ENCODE measurements around the gene TMEM8B.
"Not testable (repeated sequence)": the region's sequence is repeated elsewhere in the genome, so short reads cannot be mapped to it uniquely, and the experiment has no call there.

Gene TMEM8B

DNA sequence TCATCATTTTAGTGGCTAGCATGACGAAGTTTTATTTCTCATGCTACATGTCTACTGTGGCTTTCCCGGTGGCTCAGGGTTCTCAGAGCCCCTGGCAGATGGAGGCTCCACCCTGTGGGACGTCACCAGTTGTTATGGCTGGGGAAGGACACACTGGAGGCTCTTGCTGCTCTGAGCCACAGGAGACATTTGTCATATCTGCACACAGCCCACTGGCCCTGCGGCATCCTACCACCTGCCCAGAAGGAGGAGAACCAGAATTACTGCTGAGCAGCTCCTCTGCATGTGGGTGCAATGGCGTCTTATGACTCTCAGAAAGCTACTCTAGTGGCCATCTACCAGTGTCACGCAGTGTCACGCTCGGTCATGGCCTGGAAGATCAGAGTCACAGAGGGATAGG is 34.6 kb downstream of the TMEM8B start:
- Histone ChIP-seq H3K4me3 (ENCODE audit: low read length) (no peak overlapping the region), H3K36me3 (ENCODE audit: control insufficient read depth, insufficient read depth, low read length) (no peaks in the 10 kb centered on the region), H3K27ac (ENCODE audit: low read depth, low read length) (no peak overlapping the region), H3K4me1 (ENCODE audit: control insufficient read depth, insufficient read depth, low read length) (no peaks in the 10 kb centered on the region), H3K9ac (ENCODE audit: low read length) (no peak overlapping the region), H3K27me3 (ENCODE audit: control insufficient read depth, insufficient read depth, low read length) (peaks cover 2% of the 10 kb centered on the region)

DNA sequence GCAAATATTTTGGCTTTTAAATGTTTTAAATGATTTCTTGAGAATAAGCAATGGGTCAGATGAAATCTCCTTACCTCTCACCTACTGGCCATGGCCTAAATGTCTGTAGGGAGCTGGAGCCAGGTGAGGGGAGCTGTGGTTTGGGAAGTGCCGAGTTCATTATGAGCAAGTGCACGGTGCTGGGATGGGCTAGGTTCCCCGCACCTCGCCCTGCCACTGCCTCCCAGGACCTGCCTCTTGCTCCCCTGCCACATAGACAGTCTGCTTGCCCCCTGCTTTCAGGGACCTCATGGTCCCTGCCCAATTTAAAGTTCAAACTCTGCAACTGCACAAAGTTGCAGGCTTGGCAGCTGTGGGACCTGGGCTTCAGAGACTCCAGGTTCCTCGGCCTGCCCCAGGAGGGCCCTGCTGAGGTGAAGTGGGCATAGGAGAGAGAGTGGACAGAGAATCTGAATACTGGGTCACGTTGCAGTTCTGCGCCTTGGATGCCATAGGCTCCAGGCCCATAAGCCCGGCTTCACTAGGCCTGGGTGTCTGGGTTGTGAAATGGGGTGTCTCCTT is 35.7 kb downstream of the TMEM8B start:
- Histone ChIP-seq H3K27me3 (ENCODE audit: control insufficient read depth, insufficient read depth, low read length) (peaks cover 2% of the 10 kb centered on the region), H3K36me3 (ENCODE audit: control insufficient read depth, insufficient read depth, low read length) (no peaks in the 10 kb centered on the region), H3K4me3 (ENCODE audit: low read length) (no peak overlapping the region), H3K9ac (ENCODE audit: low read length) (no peak overlapping the region), H3K27ac (ENCODE audit: low read depth, low read length) (no peak overlapping the region), H3K4me1 (ENCODE audit: control insufficient read depth, insufficient read depth, low read length) (no peaks in the 10 kb centered on the region)

DNA sequence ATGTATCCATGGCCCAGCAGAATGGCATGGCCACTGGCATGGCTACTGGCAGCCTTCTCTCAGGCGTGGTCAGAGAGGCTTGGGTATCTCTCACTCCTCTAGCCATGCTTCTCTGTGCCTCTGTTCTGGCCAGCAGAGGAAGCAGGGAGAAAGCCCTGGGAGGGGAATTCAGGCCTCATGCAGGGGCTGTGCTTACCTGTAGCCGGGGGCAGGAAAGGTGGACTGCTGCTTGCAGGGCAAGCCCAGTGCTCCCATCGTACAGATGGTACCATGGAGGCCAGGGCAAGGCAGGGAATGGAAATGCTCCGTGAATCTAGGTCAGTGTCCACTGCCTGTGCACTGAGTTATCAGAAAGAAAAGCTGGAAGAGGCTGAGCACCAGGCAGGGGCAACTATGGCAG is 38.5 kb downstream of the TMEM8B start:
- H3K9ac ChIP-seq (ENCODE audit: low read length): no peak overlapping the region
- no peaks in the 10 kb centered on the region for H3K36me3 ChIP-seq (ENCODE audit: control insufficient read depth, insufficient read depth, low read length)
- H3K4me1 ChIP-seq (ENCODE audit: control insufficient read depth, insufficient read depth, low read length): no peaks in the 10 kb centered on the region
- H3K27ac ChIP-seq (ENCODE audit: low read depth, low read length): no peak overlapping the region
- no peak overlapping the region for H3K4me3 ChIP-seq (ENCODE audit: low read length)
- peaks cover 2% of the 10 kb centered on the region for H3K27me3 ChIP-seq (ENCODE audit: control insufficient read depth, insufficient read depth, low read length)

DNA sequence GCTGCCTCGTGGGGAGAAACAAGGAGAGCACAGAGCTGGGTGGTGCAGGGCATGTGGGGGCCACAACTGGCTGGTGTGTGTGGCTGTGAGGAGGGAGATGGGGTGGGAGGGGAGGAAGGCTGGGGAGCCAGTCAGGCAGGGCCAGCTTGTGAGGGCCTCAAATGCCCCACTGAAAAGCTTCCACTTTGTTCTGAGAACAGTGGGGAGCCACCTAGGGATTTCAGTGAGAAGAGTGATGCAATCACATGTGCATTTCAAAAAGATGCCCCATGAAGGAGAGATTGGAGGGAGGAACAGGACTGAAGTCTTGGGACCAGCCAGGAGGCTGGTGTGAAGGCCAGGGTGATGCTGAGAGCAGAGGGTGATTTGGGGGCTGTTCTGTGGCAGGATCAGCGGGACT is 39.9 kb downstream of the TMEM8B start:
- H3K9ac ChIP-seq (ENCODE audit: low read length): no peak overlapping the region
- H3K36me3 ChIP-seq (ENCODE audit: control insufficient read depth, insufficient read depth, low read length): no peaks in the 10 kb centered on the region
- no peak overlapping the region for H3K27ac ChIP-seq (ENCODE audit: low read depth, low read length)
- no peaks in the 10 kb centered on the region for H3K4me1 ChIP-seq (ENCODE audit: control insufficient read depth, insufficient read depth, low read length)
- H3K4me3 ChIP-seq (ENCODE audit: low read length): no peak overlapping the region
- H3K27me3 ChIP-seq (ENCODE audit: control insufficient read depth, insufficient read depth, low read length): peaks cover 2% of the 10 kb centered on the region

DNA sequence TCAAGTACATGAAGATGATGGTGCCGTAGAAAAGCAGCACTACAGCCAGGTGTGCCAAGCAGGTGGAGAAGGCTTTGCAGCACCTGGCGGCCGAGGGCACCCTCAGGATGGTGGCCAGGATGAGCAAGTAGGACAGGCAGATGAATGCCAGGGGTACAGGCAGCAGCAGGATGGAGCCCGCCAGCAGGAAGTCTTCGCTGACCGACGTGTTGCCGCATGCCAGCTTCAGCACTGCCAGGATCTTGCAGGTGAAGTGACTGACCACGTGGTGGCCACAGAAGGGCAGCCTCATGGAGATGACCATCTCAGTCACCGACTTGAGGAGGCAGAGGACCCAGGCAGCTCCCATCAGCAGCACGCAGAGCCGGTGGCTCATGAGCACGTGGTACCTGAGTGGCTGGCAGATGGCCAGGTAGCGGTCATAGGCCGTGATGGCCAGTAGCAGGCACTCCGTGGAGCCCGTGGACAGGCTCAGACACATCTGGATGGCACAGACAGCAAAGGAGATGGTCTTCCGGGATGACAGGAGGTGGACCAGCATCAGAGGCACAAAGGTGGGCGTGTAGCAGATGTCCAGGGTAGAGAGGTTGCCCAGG is 40.7 kb downstream of the TMEM8B start:
- Histone ChIP-seq H3K4me3 (ENCODE audit: low read length) (no peak overlapping the region), H3K4me1 (ENCODE audit: control insufficient read depth, insufficient read depth, low read length) (no peaks in the 10 kb centered on the region), H3K27ac (ENCODE audit: low read depth, low read length) (no peak overlapping the region), H3K9ac (ENCODE audit: low read length) (no peak overlapping the region), H3K36me3 (ENCODE audit: control insufficient read depth, insufficient read depth, low read length) (no peaks in the 10 kb centered on the region), H3K27me3 (ENCODE audit: control insufficient read depth, insufficient read depth, low read length) (peaks cover 2% of the 10 kb centered on the region)

DNA sequence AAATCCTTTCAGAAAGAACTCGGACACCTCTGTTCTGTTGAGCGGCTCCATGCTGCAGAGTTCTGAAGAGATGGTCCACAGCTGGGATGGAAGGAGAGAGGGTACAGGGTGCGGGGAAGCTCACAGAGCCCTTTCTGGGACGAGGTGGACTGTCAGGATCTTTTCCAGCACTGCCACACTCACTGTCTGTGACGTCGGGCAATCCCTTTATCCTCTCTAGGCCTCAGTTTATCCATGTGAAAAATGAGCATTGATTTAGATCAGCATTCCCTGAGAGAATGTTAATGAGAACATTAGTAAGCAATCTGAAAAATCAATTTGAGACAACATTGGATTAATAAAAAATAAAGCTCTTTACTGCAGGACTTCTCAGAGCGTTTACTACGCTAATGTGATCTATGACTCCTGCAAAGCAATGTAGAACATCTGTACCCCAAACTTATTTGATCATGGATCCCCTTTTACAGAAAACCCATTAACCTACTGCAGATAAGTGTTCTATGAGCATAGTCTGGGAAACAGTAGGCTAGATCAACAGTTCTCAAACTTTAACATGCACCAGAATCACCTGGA is 41.4 kb downstream of the TMEM8B start, which contains the start of gene OR13J1:
Gene OR13J1 (minus strand): TSS at position 51 of the 573 bp plus-strand sequence. CDS start 0 bp downstream, at position 51.
- H3K27ac ChIP-seq (ENCODE audit: low read depth, low read length): no peak within 1 kb of the TSS
- H3K36me3 ChIP-seq (ENCODE audit: control insufficient read depth, insufficient read depth, low read length): no peaks in the 10 kb centered on the region
- H3K4me3 ChIP-seq (ENCODE audit: low read length): no peak within 1 kb of the TSS
- no peak within 1 kb of the TSS for H3K9ac ChIP-seq (ENCODE audit: low read length)
- no peaks in the 10 kb centered on the region for H3K4me1 ChIP-seq (ENCODE audit: control insufficient read depth, insufficient read depth, low read length)
- peaks cover 2% of the 10 kb centered on the region for H3K27me3 ChIP-seq (ENCODE audit: control insufficient read depth, insufficient read depth, low read length)

DNA sequence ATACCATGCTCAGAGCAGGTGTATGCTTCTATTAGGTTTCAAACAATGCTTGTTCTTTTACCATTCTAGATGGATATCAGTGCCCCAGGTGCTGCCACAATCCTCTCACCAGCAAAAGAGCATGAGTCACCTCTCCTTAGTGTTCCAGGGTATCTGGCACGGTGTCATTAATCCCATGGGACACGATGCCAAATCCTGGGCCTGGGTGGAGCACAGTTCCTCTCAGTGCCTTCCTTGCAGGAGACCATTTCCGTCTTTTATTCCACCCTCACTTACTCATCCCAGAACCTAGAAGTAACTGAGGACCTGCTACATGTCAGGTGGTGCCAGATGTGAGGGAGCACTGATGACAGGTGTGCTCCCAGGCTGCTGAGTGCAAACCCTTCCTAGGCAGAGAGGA is 42.5 kb downstream of the TMEM8B start:
- Histone ChIP-seq H3K4me3 (ENCODE audit: low read length) (no peak overlapping the region), H3K36me3 (ENCODE audit: control insufficient read depth, insufficient read depth, low read length) (no peaks in the 10 kb centered on the region), H3K27ac (ENCODE audit: low read depth, low read length) (no peak overlapping the region), H3K27me3 (ENCODE audit: control insufficient read depth, insufficient read depth, low read length) (no peaks in the 10 kb centered on the region), H3K9ac (ENCODE audit: low read length) (no peak overlapping the region), H3K4me1 (ENCODE audit: control insufficient read depth, insufficient read depth, low read length) (no peaks in the 10 kb centered on the region)

DNA sequence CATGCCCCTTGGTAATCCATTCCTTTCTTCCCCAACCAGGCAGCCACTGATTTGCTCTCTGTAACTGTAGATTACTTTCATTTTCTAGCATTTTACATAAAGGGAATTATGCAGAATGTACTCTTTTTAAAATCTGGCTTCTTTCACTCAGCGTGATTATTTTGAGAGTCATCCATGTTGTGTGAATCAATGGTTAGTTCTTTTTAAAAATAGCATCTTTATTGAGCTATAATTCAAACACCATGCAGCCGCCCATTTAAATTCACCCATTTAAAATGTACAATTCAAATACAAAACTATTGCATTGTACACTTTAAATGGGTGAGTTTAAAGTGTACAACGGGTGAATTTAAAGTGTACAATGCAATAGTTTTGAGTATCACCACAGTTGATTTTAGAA is 43.5 kb downstream of the TMEM8B start:
- no peak overlapping the region for H3K9ac ChIP-seq (ENCODE audit: low read length)
- H3K4me3 ChIP-seq (ENCODE audit: low read length): no peak overlapping the region
- H3K27me3 ChIP-seq (ENCODE audit: control insufficient read depth, insufficient read depth, low read length): no peaks in the 10 kb centered on the region
- H3K36me3 ChIP-seq (ENCODE audit: control insufficient read depth, insufficient read depth, low read length): no peaks in the 10 kb centered on the region
- no peak overlapping the region for H3K27ac ChIP-seq (ENCODE audit: low read depth, low read length)
- no peaks in the 10 kb centered on the region for H3K4me1 ChIP-seq (ENCODE audit: control insufficient read depth, insufficient read depth, low read length)

DNA sequence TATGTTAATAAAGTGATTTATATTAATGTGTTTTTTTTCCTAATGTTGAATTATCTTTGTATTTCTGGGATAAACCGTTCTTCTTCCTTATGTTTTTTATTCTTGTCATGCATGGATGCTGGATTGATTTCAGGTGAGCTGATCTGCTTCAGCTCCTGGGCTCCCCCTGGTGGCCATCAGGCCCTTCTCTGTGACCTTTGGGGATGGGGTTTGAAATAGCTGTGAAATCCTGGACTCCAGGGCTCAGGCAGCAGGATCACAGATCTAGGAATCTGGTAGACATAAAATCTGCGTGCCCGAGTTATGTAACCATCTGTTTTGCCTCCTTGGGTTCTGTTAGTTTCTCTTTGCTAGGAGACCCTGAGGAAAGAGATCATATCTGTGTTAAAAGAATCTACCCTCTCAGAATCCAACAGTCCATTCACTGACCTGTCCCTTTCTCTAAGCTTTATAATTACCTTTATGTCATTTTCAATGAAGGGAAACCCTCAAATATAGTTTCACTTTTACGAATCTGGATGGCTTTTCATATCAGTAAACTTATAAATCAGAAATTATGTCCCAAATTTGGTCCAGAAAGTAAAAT is 53.3 kb downstream of the TMEM8B start:
- Histone ChIP-seq H3K9ac (ENCODE audit: low read length) (no peak overlapping the region), H3K36me3 (ENCODE audit: control insufficient read depth, insufficient read depth, low read length) (no peaks in the 10 kb centered on the region), H3K27me3 (ENCODE audit: control insufficient read depth, insufficient read depth, low read length) (no peaks in the 10 kb centered on the region), H3K4me3 (ENCODE audit: low read length) (no peak overlapping the region), H3K27ac (ENCODE audit: low read depth, low read length) (no peak overlapping the region), H3K4me1 (ENCODE audit: control insufficient read depth, insufficient read depth, low read length) (no peaks in the 10 kb centered on the region)

DNA sequence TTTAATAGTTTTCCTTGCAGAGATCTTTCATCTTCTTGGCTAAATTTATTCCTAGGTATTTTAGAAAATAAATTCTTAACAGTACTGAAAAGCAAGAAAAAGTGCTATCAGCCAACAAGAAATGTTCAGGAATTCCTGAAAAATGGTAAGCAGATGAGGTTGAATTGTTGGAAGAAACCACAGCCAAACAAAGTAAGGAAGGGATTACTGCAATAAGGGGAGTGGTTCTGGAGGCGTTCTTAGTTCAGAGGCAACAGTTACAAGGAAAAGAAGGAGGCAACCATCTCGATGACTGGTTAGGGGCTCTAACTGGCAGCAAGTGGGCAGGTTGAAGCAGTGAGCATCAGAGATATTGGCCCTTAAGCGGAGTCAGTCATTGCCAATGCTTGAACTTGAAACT is 54.0 kb downstream of the TMEM8B start:
- no peak overlapping the region for H3K4me3 ChIP-seq (ENCODE audit: low read length)
- H3K27me3 ChIP-seq (ENCODE audit: control insufficient read depth, insufficient read depth, low read length): no peaks in the 10 kb centered on the region
- H3K9ac ChIP-seq (ENCODE audit: low read length): no peak overlapping the region
- no peak overlapping the region for H3K27ac ChIP-seq (ENCODE audit: low read depth, low read length)
- H3K4me1 ChIP-seq (ENCODE audit: control insufficient read depth, insufficient read depth, low read length): no peaks in the 10 kb centered on the region
- H3K36me3 ChIP-seq (ENCODE audit: control insufficient read depth, insufficient read depth, low read length): no peaks in the 10 kb centered on the region

DNA sequence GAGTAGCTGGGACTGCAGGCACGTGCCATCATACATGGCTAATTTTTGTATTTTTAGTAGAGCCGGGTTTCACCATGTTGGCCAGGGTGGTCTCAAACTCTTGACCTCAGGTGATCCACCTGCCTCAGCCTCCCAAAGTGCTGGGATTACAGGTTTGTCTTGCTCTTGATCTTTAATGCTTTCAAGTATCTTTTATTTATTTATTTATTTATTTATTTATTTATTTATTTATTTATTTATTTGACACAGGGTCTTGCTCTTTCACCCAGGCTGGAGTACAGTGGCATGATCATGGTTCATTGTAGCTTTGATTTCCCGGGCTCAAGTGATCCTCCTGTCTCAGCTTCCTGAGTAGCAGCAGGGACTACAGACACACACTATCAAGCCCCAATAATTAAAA is 55.9 kb downstream of the TMEM8B start:
- not testable (repeated sequence) for H3K9ac ChIP-seq (ENCODE audit: low read length); H3K4me3 ChIP-seq (ENCODE audit: low read length); H3K27me3 ChIP-seq (ENCODE audit: control insufficient read depth, insufficient read depth, low read length)

DNA sequence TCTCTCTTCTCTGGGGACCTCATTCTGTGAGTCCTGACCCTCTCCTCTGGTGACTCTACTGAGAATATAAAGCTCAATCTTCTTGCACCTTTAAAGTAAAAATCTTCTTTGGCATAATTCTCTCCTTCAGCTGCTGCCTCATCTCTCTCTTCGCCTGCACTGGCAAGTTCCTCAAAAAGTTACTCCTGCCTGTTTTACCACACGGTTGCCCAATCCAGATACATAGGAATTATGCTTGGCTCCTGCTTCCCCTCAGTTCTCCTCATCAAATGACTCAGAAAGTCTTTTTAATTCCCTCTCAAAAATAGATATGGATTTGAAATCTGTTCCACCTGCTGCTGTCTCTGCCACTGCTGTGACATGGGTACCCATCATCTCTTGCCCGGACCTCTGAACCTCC is 62.6 kb downstream of the TMEM8B start:
- Histone ChIP-seq H3K4me1 (ENCODE audit: control insufficient read depth, insufficient read depth, low read length) (no peaks in the 10 kb centered on the region), H3K36me3 (ENCODE audit: control insufficient read depth, insufficient read depth, low read length) (no peaks in the 10 kb centered on the region), H3K27ac (ENCODE audit: low read depth, low read length) (no peak overlapping the region), H3K4me3 (ENCODE audit: low read length) (no peak overlapping the region), H3K9ac (ENCODE audit: low read length) (no peak overlapping the region), H3K27me3 (ENCODE audit: control insufficient read depth, insufficient read depth, low read length) (no peaks in the 10 kb centered on the region)

More for the DNA sequence above, 55.9 kb downstream of the TMEM8B start:
- not testable (repeated sequence) for H3K4me1 ChIP-seq (ENCODE audit: control insufficient read depth, insufficient read depth, low read length); H3K36me3 ChIP-seq (ENCODE audit: control insufficient read depth, insufficient read depth, low read length); H3K27ac ChIP-seq (ENCODE audit: low read depth, low read length)

DNA sequence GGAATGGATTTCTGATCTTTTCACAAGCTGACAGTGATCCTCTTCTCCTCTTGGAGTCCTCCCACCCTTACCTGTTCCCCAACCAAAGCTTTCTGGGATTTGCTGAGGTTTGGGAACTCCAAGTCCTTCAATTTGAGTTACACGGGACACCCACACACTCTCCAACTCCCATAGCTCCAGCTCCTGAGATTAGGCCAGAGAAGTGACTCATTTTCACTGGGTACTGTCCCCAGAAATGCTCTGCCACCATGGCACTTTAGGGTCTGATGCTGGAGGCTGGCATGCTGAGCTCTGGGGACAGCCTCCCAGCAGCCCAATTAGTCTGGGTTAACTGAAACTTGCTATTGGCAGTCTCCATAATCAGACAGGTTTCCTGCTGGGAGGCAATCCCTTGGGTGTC is 63.0 kb downstream of the TMEM8B start:
- H3K4me3 ChIP-seq (ENCODE audit: low read length): no peak overlapping the region
- no peak overlapping the region for H3K27ac ChIP-seq (ENCODE audit: low read depth, low read length)

More for the DNA sequence above, 63.0 kb downstream of the TMEM8B start:
- Histone ChIP-seq H3K36me3 (ENCODE audit: control insufficient read depth, insufficient read depth, low read length) (no peaks in the 10 kb centered on the region), H3K4me1 (ENCODE audit: control insufficient read depth, insufficient read depth, low read length) (no peaks in the 10 kb centered on the region), H3K9ac (ENCODE audit: low read length) (no peak overlapping the region), H3K27me3 (ENCODE audit: control insufficient read depth, insufficient read depth, low read length) (no peaks in the 10 kb centered on the region)
